Subcutaneous abdominal adipose tissue (tissue), 5 donors: ENCODE measurements around the gene IDI2.
"Not testable (repeated sequence)": the region's sequence is repeated elsewhere in the genome, so short reads cannot be mapped to it uniquely, and the experiment has no call there.

Experiments used
- H3K27ac ChIP-seq: one replicate; pipeline ENCODE4 v1.7.0; 2013; ENCODE audit warnings: low read depth, mild to moderate bottlenecking, inconsistent platforms, low read length, moderate library complexity
- H3K27me3 ChIP-seq, 5 donors: one replicate each; pipeline ENCODE4 v1.7.0; 2013; ENCODE audit warnings: low read length in 5 of 5, inconsistent platforms in 1 of 5; ENCODE audit not compliant: control insufficient read depth in 5 of 5, insufficient read depth in 4 of 5
- H3K36me3 ChIP-seq, 5 donors: one replicate each; pipeline ENCODE4 v1.7.0; 2013; ENCODE audit warnings: low read length in 5 of 5; ENCODE audit not compliant: control insufficient read depth in 5 of 5, insufficient read depth in 5 of 5
- H3K4me1 ChIP-seq, 5 donors: one replicate each; pipeline ENCODE4 v1.7.0; 2013; ENCODE audit warnings: low read length in 5 of 5, mild to moderate bottlenecking in 3 of 5, moderate library complexity in 1 of 5; ENCODE audit not compliant: control insufficient read depth in 5 of 5, insufficient read depth in 5 of 5
- H3K4me3 ChIP-seq, 5 donors: one replicate each; pipeline ENCODE4 v1.7.0; 2013; ENCODE audit warnings: low read length in 5 of 5, low read depth in 1 of 5
- H3K9ac ChIP-seq, 5 donors: one replicate each; pipeline ENCODE4 v1.7.0; 2013; ENCODE audit warnings: low read length in 5 of 5, mild to moderate bottlenecking in 4 of 5, moderate library complexity in 3 of 5
- H3K9me3 ChIP-seq, 5 donors: one replicate each; pipeline ENCODE4 v1.7.0; 2013; ENCODE audit warnings: low read length in 5 of 5; ENCODE audit not compliant: control insufficient read depth in 5 of 5
- donor health status: healthy.
- donor health status: healthy.
- donor health status: healthy.
- donor health status: healthy.
- donor health status: healthy.

Gene IDI2

GRCh38 chr10:1019362-1019761 is 6.3 kb downstream of the IDI2 start:
- Histone ChIP-seq H3K27me3 (no peaks in the 10 kb centered on the region), H3K4me1 (no peaks in the 10 kb centered on the region), H3K9ac (no peak overlapping the region), H3K4me3 (no peak overlapping the region), H3K27ac (no peak overlapping the region), H3K36me3 (peaks cover 15 to 54% (median 42%) of the 10 kb centered on the region in 5 donors), H3K9me3 (no peaks in the 10 kb centered on the region)

DNA sequence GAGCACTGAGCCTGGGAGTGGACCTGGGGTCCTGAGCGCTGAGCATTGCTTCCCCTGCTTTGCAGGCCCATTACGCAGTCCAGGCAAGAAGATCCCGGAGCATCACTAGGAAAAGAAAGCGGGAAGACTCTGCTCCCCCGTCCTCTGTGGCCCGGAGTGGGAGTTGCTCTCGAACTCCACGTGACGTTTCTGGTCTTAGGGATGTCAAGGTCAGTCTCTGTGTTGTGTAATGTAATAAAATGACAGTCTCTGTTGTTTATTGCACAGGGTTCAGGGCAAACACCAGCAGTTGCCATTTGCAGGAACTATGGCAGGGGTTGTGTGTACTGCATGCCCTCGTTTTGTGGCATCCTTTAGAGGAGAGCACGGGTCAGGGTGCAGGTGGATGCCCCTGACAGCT is 10.0 kb downstream of the IDI2 start:
- no peak overlapping the region for H3K9ac ChIP-seq
- H3K4me1 ChIP-seq = no peaks in the 10 kb centered on the region
- no peak overlapping the region for H3K27ac ChIP-seq
- peaks cover 24 to 89% (median 74%) of the 10 kb centered on the region in 5 donors for H3K36me3 ChIP-seq
- no peaks in the 10 kb centered on the region for H3K9me3 ChIP-seq
- no peaks in the 10 kb centered on the region for H3K27me3 ChIP-seq
- no peak overlapping the region for H3K4me3 ChIP-seq

GRCh38 chr10:1011696-1012095 is 14.0 kb downstream of the IDI2 start:
- Histone ChIP-seq H3K4me1 (no peaks in the 10 kb centered on the region), H3K36me3 (peaks cover 22 to 96% (median 87%) of the 10 kb centered on the region in 5 donors), H3K27ac (no peak overlapping the region), H3K9me3 (no peaks in the 10 kb centered on the region), H3K4me3 (no peak overlapping the region), H3K9ac (no peak overlapping the region), H3K27me3 (no peaks in the 10 kb centered on the region)

GRCh38 chr10:1010703-1011102 is 15.0 kb downstream of the IDI2 start:
- Histone ChIP-seq H3K9ac (no peak overlapping the region), H3K36me3 (peaks cover 18 to 96% (median 88%) of the 10 kb centered on the region in 5 donors), H3K27me3 (no peaks in the 10 kb centered on the region), H3K4me1 (no peaks in the 10 kb centered on the region), H3K27ac (no peak overlapping the region), H3K4me3 (no peak overlapping the region), H3K9me3 (no peaks in the 10 kb centered on the region)

DNA sequence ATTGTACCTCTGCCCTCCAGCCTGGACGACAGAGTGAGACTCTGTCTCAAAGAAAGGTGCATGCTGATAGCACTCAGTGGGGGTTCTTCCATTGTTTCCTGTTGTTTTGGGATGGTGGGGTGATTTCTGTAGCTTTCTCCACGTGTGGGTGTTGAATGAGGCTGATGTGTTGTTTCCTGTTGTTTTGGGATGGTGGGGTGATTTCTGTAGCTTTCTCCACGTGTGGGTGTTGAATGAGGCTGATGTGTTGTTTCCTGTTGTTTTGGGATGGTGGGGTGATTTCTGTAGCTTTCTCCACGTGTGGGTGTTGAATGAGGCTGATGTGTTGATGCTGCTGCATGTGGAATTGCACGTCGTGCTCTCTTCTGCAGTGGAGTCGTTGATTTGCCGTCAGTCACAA is 15.7 kb downstream of the IDI2 start:
- H3K36me3 ChIP-seq = peaks cover 21 to 98% (median 89%) of the 10 kb centered on the region in 5 donors
- not testable (repeated sequence) for H3K9me3 ChIP-seq, H3K4me3 ChIP-seq, H3K9ac ChIP-seq, H3K27ac ChIP-seq, H3K27me3 ChIP-seq, H3K4me1 ChIP-seq

DNA sequence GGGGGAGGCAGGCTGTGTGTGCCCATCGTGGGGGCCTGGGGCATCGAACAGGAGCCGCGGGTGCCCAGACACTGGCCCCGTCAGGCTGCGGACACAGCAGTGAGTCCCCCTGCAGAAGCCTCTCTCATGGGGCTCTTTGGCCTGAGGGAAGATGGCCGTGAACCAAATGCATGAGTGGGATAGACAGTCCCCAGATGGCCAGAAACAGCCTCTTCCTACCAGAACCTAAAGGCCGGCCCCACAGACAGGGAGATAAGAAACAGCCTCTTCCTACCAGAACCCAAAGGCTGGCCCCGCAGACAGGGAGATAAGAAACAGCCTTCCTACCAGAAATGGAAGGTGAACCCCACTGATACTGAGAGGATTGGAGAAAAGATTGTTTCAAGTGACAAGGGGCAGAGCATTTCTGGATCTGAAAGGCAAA is 16.6 kb downstream of the IDI2 start:
- Histone ChIP-seq H3K4me1 (peaks cover 0 to under 1% (median 0%) of the 10 kb centered on the region in 5 donors), H3K4me3 (no peak overlapping the region), H3K36me3 (peaks cover 21 to 98% (median 91%) of the 10 kb centered on the region in 5 donors), H3K9me3 (no peaks in the 10 kb centered on the region), H3K9ac (no peak overlapping the region), H3K27me3 (no peaks in the 10 kb centered on the region), H3K27ac (no peak overlapping the region)

DNA sequence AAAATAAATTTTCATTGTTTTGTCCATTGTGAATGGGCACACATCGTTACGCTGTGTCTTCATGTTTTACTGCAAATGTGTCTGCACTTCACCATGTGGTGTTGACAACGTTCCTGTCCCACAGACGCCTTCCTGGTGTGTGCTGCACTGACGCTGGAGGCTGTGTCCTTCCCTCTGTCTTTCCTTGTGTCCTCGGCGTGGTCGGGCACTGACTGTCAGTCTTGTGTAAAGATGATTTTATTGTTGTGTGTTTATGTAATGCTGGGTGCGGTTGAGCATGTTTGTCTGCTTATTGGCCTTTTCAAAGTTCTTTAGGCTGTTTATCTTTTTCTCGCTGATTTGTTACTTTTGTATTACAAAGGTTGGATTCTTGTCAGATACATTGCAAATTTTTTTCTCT is 18.1 kb downstream of the IDI2 start:
- H3K9ac ChIP-seq = no peak overlapping the region
- H3K27ac ChIP-seq = no peak overlapping the region
- H3K4me3 ChIP-seq = no peak overlapping the region
- peaks cover 0 to 6% (median 0%) of the 10 kb centered on the region in 5 donors for H3K4me1 ChIP-seq
- H3K36me3 ChIP-seq = peaks cover 28 to 100% (median 93%) of the 10 kb centered on the region in 5 donors
- peaks cover 0 to 11% (median 5%) of the 10 kb centered on the region in 5 donors for H3K9me3 ChIP-seq
- H3K27me3 ChIP-seq = no peaks in the 10 kb centered on the region

DNA sequence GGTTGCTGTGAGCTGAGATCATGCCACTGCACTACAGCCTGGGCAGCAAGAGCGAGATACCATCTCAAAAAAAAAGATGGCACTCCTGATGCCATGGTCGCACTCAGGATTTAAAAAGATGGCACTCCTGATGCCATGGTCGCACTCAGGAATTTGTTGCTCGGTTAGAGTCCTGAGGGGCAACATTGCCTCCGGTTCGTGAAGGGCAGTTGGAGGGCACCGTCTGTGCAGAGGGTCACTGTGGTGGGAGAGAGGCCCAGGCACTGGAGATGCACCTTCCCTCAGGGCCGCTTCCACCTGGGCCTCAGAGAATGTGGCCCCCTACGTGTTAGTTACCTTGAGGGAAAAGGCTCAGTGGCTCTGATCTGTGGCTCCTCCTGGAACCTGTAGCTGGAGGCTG is 19.1 kb downstream of the IDI2 start:
- Histone ChIP-seq H3K4me1 (peaks cover 0 to 6% (median 0%) of the 10 kb centered on the region in 5 donors), H3K27me3 (no peaks in the 10 kb centered on the region), H3K9ac (no peak overlapping the region), H3K4me3 (no peak overlapping the region), H3K36me3 (peaks cover 30 to 100% (median 92%) of the 10 kb centered on the region in 5 donors), H3K9me3 (peaks cover 0 to 14% (median 7%) of the 10 kb centered on the region in 5 donors), H3K27ac (no peak overlapping the region)

- Histone ChIP-seq H3K9me3 (peaks cover 0 to 14% (median 7%) of the 10 kb centered on the region in 5 donors), H3K27ac (no peak overlapping the region), H3K36me3 (peaks cover 32 to 100% (median 92%) of the 10 kb centered on the region in 5 donors)
These were observed 21.6 kb downstream of the IDI2 start for GRCh38 chr10:1003884-1004670.

DNA sequence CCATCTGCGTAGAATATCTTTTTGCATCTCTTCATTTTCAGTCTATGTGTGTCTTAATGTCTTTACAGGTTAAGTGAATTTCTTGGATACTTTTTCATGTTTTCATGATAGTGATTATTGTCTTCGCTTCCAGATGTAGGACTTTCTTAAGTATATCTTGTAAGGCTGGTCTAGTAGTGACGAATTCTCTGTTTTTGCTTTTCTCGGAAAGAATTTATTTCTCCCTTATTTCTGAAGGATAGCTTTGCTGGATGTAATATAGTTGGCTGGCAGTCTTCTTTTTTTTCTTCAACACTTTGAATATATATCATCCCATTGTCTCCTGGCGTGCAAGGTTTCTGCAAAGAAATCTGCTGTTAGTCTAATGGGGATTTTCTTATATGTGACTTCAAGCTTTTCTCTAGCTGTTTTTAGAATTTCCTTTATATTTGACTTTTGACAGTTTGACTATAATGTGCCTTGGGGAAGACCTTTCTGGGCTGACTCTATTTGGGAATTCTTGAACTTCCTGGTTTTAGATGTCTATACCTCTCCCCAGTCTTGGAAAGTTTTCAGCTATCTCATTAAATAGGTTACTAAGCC is 23.1 kb downstream of the IDI2 start:
- Histone ChIP-seq H3K36me3 (peaks cover 27 to 100% (median 94%) of the 10 kb centered on the region in 5 donors), H3K27ac (no peak overlapping the region), H3K9ac (no peak overlapping the region), H3K4me1 (peaks cover 0 to 6% (median 0%) of the 10 kb centered on the region in 5 donors), H3K27me3 (no peaks in the 10 kb centered on the region), H3K9me3 (peaks cover 0 to 14% (median 7%) of the 10 kb centered on the region in 5 donors), H3K4me3 (no peak overlapping the region)

More at GRCh38 chr10:1003884-1004670, 21.6 kb downstream of the IDI2 start:
- H3K9ac ChIP-seq = no peak overlapping the region
- no peaks in the 10 kb centered on the region for H3K27me3 ChIP-seq
- no peak overlapping the region for H3K4me3 ChIP-seq
- H3K4me1 ChIP-seq = peaks cover 0 to 6% (median 0%) of the 10 kb centered on the region in 5 donors
